Parathyroid adenoma (tissue), 2 donors: ENCODE results near the gene PKNOX1.
"Not testable (repeated sequence)": the region's sequence is repeated elsewhere in the genome, so short reads cannot be mapped to it uniquely, and the experiment has no call there.

ENCODE experiments used
- H2AFZ ChIP-seq: fragments of 300-600 bp; sonication (generic); one replicate; pipeline ENCODE4 v1.7.0; 2017; ENCODE audit warnings: antibody characterized with exemption, mild to moderate bottlenecking
- H3K27ac ChIP-seq: fragments of 300-600 bp; sonication (generic); one replicate; pipeline ENCODE4 v1.7.0; 2017
- H3K27me3 ChIP-seq: fragments of 300-600 bp; sonication (generic); one replicate; pipeline ENCODE4 v1.7.0; 2017; ENCODE audit warnings: low read length; ENCODE audit not compliant: control insufficient read depth, insufficient read depth
- H3K36me3 ChIP-seq: fragments of 300-600 bp; sonication (generic); one replicate; pipeline ENCODE4 v1.7.0; 2017; ENCODE audit warnings: low read length; ENCODE audit not compliant: control insufficient read depth, insufficient read depth
- H3K4me1 ChIP-seq: fragments of 300-600 bp; sonication (generic); one replicate; pipeline ENCODE4 v1.7.0; 2017; ENCODE audit warnings: control low read depth
- H3K4me2 ChIP-seq: fragments of 300-600 bp; sonication (generic); one replicate; pipeline ENCODE4 v1.7.0; 2017; ENCODE audit warnings: low read length
- H3K4me3 ChIP-seq: fragments of 300-600 bp; sonication (generic); one replicate; pipeline ENCODE4 v1.7.0; 2017; ENCODE audit warnings: low read depth, low read length
- H3K79me2 ChIP-seq: fragments of 300-600 bp; sonication (generic); one replicate; pipeline ENCODE4 v1.7.0; 2017; ENCODE audit warnings: control low read depth
- H3K9ac ChIP-seq: fragments of 300-600 bp; sonication (generic); one replicate; pipeline ENCODE4 v1.7.0; 2017; ENCODE audit warnings: mild to moderate bottlenecking
- H3K9me3 ChIP-seq: fragments of 300-600 bp; sonication (generic); one replicate; pipeline ENCODE4 v1.7.0; 2017; ENCODE audit warnings: low read length; ENCODE audit not compliant: control insufficient read depth
- CTCF ChIP-seq: fragments of 300-600 bp; sonication (generic); IDR thresholded peaks from one replicate; pipeline ENCODE4 v1.7.0; 2017; ENCODE audit warnings: antibody characterized with exemption, mild to moderate bottlenecking
- donor health status: primary hyperparathyroidism.

PKNOX1 gene

GRCh38 chr21:43034101-43034500, 59.7 kb downstream of the PKNOX1 start:
- Histone ChIP-seq H3K4me2 (no peak overlapping the region), H3K36me3 (no peaks in the 10 kb centered on the region)

GRCh38 chr21:43034826-43035225, 60.5 kb downstream of the PKNOX1 start:
- no peaks in the 10 kb centered on the region for H3K79me2 ChIP-seq
- no peaks in the 10 kb centered on the region for H3K27me3 ChIP-seq
- H3K4me1 ChIP-seq, result no peaks in the 10 kb centered on the region
- no peak overlapping the region for H3K4me2 ChIP-seq
- H3K27ac ChIP-seq, result no peak overlapping the region
- no peaks in the 10 kb centered on the region for H3K36me3 ChIP-seq
- no peak overlapping the region for H3K4me3 ChIP-seq
- H3K9ac ChIP-seq, result no peak overlapping the region
- TF ChIP-seq CTCF, result no peak
- H3K9me3 ChIP-seq, result no peaks in the 10 kb centered on the region
- no peak overlapping the region for H2AFZ ChIP-seq

More at GRCh38 chr21:43034101-43034500, 59.7 kb downstream of the PKNOX1 start:
- Histone ChIP-seq H3K79me2 (no peaks in the 10 kb centered on the region), H3K9me3 (no peaks in the 10 kb centered on the region), H2AFZ (no peak overlapping the region), H3K9ac (no peak overlapping the region), H3K27ac (no peak overlapping the region), H3K4me1 (no peaks in the 10 kb centered on the region), H3K27me3 (no peaks in the 10 kb centered on the region), H3K4me3 (no peak overlapping the region)
- TF ChIP-seq CTCF, result no peak

- H3K4me1 ChIP-seq, H3K79me2 ChIP-seq, H3K27me3 ChIP-seq, H3K27ac ChIP-seq, H3K4me3 ChIP-seq, H3K36me3 ChIP-seq, H3K9me3 ChIP-seq, H3K4me2 ChIP-seq, H3K9ac ChIP-seq, H2AFZ ChIP-seq: not testable (repeated sequence)
Measured at GRCh38 chr21:43036889-43037288, 62.5 kb downstream of the PKNOX1 start.

- not testable (repeated sequence) for H3K4me2 ChIP-seq, H3K4me3 ChIP-seq, H3K27me3 ChIP-seq, H3K79me2 ChIP-seq, H3K27ac ChIP-seq, H3K36me3 ChIP-seq, H3K9me3 ChIP-seq, H2AFZ ChIP-seq, H3K4me1 ChIP-seq, H3K9ac ChIP-seq
Measured at GRCh38 chr21:43037918-43038658, 63.7 kb downstream of the PKNOX1 start.

GRCh38 chr21:43038659-43039044, 64.3 kb downstream of the PKNOX1 start:
- not testable (repeated sequence) for H3K27me3 ChIP-seq, H2AFZ ChIP-seq, H3K79me2 ChIP-seq, H3K4me3 ChIP-seq, H3K36me3 ChIP-seq, H3K4me2 ChIP-seq, H3K9me3 ChIP-seq, H3K9ac ChIP-seq, H3K27ac ChIP-seq, H3K4me1 ChIP-seq

GRCh38 chr21:43042169-43042568, 67.8 kb downstream of the PKNOX1 start:
- H2AFZ ChIP-seq, result not testable (repeated sequence)

GRCh38 chr21:43043291-43043690, 68.9 kb downstream of the PKNOX1 start:
- not testable (repeated sequence) for H3K4me1 ChIP-seq, H2AFZ ChIP-seq, H3K27me3 ChIP-seq, H3K9ac ChIP-seq, H3K36me3 ChIP-seq, H3K4me2 ChIP-seq, H3K9me3 ChIP-seq, H3K4me3 ChIP-seq, H3K27ac ChIP-seq, H3K79me2 ChIP-seq

More at GRCh38 chr21:43042169-43042568, 67.8 kb downstream of the PKNOX1 start:
- H3K4me1 ChIP-seq, H3K9ac ChIP-seq, H3K27ac ChIP-seq, H3K36me3 ChIP-seq, H3K4me3 ChIP-seq, H3K27me3 ChIP-seq, H3K79me2 ChIP-seq, H3K9me3 ChIP-seq, H3K4me2 ChIP-seq: not testable (repeated sequence)

- H3K4me3 ChIP-seq, H3K4me2 ChIP-seq, H3K27ac ChIP-seq, H3K79me2 ChIP-seq, H3K9me3 ChIP-seq, H3K4me1 ChIP-seq, H3K9ac ChIP-seq, H2AFZ ChIP-seq, H3K27me3 ChIP-seq, H3K36me3 ChIP-seq: not testable (repeated sequence)
Measured at GRCh38 chr21:43044547-43044946, 70.2 kb downstream of the PKNOX1 start.

- not testable (repeated sequence) for H3K27me3 ChIP-seq, H3K4me2 ChIP-seq, H2AFZ ChIP-seq, H3K4me3 ChIP-seq, H3K79me2 ChIP-seq, H3K4me1 ChIP-seq, H3K9ac ChIP-seq, H3K27ac ChIP-seq, H3K9me3 ChIP-seq, H3K36me3 ChIP-seq
Measured at GRCh38 chr21:43045165-43045875, 71.0 kb downstream of the PKNOX1 start.
